CD4-positive, alpha-beta T cell treated with Interleukin-12 subunit alpha and Interleukin-12 subunit beta, for 1 hour (primary cell): ENCODE data around the gene VNN1.

Experiments used
- DNase-seq: peaks from one replicate; pipeline ENCODE4 v3.0.0-alpha.2; 2020

VNN1 gene

GRCh38 chr6:132713352-132714134 is at the start of gene VNN1:
Gene VNN1 (minus strand): TSS chr6:132714055. CDS start chr6:132714035, 20 bp downstream.
- DNase-seq, result no peak

DNA sequence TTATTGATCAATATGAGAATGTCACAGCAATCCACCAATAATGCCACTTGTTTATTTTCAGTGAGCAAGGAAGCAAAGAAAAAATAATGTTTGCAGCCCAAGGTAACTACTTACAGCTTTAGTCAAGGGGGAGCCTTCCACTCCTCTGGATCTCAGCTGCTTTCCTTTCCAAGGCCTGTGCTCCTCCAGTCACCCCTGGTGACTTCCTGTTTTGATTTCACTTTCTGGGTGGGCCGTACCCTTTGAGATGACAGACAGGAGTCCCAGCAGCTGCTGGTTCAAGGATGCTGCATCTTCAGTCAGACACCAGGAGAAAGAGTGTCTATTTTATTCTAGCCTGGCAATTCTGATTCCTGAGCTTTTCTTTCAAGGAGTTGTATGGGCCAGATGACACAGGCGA is 49.4 kb upstream of the VNN1 start:
- DNase-seq, result peak; percentile 56

DNA sequence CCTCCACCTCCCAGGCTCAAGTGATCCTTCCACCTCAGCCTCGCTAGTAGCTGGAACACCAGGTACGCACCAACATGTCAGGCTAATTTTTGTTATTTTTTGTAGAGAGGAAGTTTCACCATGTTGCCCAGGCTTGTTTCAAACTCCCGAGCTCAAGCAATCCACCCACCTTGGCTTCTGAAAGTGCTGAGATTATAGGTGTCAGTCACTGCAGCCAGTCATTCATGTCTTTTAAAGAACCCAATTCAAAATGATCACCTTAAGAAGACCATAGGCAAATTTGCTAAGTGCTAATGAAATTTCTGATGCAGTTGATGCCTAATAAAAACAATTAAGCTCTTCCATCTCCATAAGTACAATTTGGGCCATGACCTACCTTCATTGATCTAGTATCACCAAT is 46.4 kb upstream of the VNN1 start:
- DNase-seq, result no peak

DNA sequence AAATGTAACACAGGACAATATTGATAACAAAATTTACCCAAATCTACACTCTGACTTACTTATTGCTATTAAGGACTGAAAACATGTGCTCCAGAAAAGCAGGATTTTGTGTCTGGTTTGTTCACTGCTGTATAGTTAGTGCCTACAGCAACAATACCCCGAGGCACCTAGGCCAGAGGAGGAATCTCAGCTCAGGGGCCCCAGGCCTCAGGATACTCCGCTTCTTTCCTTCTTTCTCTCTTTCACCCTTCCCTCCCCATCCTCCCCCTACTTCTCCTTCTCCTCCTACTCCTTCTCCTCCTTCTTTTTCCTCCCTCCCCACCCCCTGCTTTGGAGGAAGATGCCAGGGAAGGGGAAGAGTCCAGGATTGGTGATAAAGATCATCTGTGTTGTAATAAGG is 44.8 kb upstream of the VNN1 start:
- DNase-seq, result no peak

DNA sequence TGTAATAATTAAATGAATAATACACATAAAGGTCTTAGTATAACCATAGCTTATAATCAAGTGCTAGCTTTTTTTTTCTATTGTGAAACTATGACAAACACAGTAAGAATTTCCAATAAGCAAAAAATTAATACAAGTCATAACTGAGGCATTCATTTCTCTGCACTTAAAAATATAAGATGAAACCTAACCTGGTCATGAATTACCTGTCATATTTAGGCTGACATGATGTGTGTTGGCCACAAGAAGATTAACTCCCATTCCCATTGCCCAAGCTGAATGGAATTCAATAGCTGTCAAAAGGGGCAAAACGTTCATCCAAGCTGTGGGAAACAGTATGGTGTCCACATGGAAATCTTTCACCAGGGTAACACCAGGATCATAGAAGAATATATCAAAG is 38.4 kb upstream of the VNN1 start:
- no peak for DNase-seq

- no peak for DNase-seq
Observed at GRCh38 chr6:132751828-132752227, 38.0 kb upstream of the VNN1 start.

- DNase-seq, result no peak
Observed at GRCh38 chr6:132751306-132751705, 37.5 kb upstream of the VNN1 start.

GRCh38 chr6:132750455-132751248 is 36.8 kb upstream of the VNN1 start:
- no peak for DNase-seq

- no peak for DNase-seq
Observed at GRCh38 chr6:132749111-132749510, 35.3 kb upstream of the VNN1 start.

DNA sequence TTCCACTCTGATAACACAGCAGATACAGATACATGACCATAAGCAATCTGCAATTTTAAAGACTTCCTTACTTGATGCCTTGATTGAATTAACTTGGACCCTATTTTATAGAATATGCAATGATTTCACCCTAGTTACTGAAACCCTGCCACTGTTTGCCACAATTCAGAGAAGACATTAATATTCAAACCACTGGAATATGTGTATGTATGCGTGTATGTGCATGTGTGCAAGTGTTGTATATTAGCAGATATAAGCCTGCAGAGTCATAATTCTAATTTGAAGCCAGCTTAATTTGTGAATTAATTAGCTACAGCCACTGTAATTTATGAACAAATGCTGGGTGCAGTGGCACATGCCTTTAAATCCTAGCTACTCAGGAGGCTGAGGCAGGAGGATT is 34.6 kb upstream of the VNN1 start:
- DNase-seq, result no peak

DNA sequence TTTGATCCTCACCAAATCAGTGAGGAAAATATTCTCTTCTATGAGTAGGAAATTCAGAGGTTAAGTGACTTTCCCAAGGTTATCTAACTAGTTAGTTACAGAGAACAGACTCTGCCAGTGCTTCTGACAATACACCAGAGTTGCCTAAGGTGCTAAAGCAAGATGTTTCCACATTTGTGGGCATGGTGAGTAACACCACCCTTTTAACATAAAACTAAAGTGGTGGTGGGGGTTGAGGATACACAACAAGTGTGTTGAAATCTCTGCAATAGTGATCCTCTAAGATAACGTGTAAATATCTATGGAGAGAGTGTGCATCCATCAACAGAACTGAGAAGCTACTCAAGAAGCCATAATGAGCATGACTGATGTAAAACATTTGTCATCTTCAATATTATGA is 32.2 kb upstream of the VNN1 start:
- DNase-seq, result no peak

GRCh38 chr6:132742495-132742894 is 28.6 kb upstream of the VNN1 start:
- no peak for DNase-seq

DNA sequence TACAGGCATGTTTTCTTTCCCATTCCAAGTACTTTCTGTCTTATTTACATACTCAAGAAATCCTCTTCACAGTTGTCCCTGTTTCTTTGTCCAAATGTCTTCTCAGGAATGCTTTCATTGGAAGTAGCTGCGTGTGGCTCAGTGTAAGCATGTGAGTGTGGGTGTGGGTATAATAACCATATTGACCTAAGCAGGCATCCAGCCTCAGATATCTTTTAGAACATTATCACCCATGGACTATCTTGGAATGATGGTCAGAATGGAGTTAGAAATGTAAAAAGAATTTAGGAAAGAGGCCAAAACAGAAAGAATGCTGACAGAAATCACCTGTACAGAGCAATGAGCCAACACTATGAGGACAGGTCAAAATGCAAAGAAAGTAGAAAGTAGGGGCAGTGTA is 27.4 kb upstream of the VNN1 start:
- DNase-seq, result no peak

DNA sequence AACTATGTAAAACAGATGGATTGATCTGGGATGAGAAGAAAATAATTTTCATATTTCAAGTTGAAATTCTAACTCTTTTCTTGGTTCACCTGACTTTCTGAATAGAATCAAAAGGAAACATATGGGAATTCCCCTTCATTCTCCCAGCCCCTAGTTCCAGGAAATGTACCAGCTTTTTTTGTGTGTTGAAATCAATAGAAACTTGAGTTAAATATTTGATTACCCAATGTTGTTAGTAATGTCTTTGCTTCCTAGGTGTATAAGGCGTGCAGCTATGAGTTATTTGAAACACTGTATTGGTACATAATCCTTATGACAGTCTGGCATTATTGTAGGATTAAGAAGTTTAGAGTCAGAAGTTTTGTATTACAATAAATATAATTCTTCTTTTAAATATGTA is 22.4 kb upstream of the VNN1 start:
- no peak for DNase-seq

DNA sequence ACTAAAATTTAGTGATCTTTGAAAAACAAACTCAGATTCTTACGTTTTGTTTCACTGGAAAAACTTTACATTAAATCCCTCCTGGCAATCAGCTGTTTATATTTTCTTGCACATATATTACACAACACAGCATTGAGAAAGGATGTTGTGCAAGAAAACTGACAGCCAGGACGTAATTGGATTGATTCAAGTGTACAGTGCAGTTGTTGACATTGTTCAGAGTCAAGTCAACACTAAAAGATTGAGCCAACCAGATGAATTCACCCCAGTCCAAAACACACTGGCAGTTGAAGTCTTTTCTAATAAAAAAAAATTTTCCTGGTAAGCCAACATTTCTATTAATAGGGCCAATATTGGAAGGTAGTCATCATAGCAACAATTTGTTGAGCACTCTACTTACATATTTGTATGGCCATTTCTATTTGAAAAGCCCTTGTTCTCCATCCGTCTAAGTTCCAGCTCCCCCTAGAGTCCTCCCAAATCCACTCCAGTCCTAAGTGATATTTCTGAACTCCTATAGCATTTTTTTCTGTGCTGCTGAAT is 20.9 kb upstream of the VNN1 start:
- DNase-seq, result no peak

- DNase-seq, result no peak
Observed at GRCh38 chr6:132733814-132734213, 20.0 kb upstream of the VNN1 start.

GRCh38 chr6:132733283-132733682 is 19.4 kb upstream of the VNN1 start:
- DNase-seq, result no peak

DNA sequence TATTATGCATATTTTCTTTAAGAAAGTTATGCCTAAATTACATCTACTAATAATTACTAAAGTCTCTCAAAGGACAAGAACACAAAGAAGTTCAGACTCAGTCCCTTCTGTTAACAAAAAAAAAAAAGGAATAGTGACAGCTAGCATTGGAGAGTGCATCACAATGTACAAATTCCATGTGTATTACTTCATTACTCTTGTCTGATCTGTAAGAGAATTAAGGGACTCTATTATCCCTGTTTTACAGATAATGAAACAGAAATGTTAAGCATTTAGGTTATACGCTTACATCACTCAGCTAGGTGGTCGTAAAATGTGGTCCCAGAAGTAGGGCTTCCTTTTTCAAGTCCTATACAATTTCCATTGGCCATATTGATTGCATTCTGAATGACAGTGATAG is 17.2 kb upstream of the VNN1 start:
- no peak for DNase-seq

- no peak for DNase-seq
Observed at GRCh38 chr6:132730560-132730959, 16.7 kb upstream of the VNN1 start.

DNA sequence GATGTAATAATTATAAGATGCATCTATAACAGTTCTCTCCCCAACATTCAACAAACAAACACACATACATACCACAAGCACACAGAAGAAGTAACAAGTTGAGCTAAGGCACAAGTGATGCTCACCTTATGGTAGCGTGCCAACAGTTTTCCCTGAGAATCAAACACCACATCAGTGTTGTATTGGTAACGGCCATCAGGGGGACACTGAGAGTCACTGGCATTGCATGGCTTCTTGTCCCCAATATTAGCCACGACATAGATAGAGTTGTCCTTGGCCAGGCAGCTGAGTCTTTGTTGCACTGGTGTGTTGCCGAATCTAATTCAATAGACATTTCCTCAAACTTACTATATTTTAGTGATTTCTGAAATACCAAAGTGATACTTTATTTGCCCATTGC is 14.8 kb upstream of the VNN1 start:
- no peak for DNase-seq

DNA sequence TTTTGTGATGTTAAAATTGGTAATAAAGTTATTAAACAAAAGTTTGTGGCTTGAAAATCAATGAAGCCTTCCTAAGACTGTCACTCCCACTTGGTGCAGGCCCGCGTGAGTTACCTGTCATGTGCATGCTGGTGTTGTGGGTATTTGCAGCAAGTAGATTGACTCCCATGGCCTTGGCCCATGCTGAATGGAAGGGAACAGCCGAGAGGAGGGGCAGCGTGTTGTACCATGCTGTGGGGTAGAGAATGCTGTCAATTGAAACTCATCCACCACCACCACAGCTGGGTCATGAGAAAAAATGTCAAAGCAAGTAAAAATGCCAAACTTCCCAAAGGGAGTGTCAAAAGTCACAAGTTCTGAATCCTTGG is 12.7 kb upstream of the VNN1 start:
- no peak for DNase-seq

- no peak for DNase-seq
Observed at GRCh38 chr6:132725947-132726607, 12.2 kb upstream of the VNN1 start.

- DNase-seq, result no peak
Observed at GRCh38 chr6:132725471-132725870, 11.6 kb upstream of the VNN1 start.
